HT-29 (cell line): ENCODE results near the gene RANBP1. TPM values are rescaled to one million over a fixed set of nuclear protein-coding genes. Genes with fewer than 3 reads are reported as not detected.

Source experiments
- DNase-seq: peaks from one replicate; pipeline ENCODE4 v3.0.0-alpha.2; 2015; ENCODE audit warnings: low spot score
- total RNA-seq: library from RNA; depleted of rRNA; stranded (reverse); fragments of >200 nt; shearing (Covaris generic); gene quantifications from 2 replicates; pipeline ENCODE4 v1.2.3, GENCODE V29; 2014

RANBP1 gene
- total RNA-seq, 1 experiment from 2014 or later: 978 TPM

GRCh38 chr22:20088263-20088648, 27.6 kb upstream of the RANBP1 start:
- no peak for DNase-seq

DNA sequence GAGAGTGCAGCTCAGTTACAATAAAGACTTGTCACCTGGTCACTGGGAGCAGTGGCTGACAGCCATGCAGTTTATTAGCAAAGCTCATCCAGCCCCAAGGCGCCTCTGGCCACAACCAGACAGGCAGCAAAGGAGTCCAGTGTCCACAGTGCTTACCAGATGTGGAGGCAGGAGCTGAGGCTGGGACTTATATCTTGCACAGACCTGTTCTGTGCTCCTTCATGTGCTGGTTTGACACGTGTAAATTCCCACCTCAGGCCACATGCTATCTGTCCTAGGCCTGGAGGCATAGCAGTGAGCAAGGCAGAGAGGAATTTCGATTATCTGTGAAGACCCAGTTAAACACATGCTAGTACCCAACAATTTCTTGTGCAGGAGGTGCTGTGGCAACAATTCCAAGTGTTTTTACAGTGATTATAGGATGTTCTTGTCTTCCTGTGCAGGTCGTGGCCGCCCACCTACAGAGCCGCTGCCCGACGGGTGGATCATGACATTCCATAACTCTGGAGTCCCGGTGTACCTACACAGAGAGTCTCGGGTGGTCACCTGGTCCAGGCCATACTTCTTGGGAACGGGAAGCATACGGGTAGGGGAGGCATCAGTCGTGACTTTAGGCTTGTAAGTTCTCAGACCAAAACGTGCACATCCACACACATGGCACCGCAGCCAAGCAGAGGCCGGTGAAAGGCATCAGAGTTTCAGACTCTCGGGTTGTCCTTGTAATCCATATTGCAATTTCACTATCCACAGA, 26.5 kb upstream of the RANBP1 start:
- no peak for DNase-seq

DNA sequence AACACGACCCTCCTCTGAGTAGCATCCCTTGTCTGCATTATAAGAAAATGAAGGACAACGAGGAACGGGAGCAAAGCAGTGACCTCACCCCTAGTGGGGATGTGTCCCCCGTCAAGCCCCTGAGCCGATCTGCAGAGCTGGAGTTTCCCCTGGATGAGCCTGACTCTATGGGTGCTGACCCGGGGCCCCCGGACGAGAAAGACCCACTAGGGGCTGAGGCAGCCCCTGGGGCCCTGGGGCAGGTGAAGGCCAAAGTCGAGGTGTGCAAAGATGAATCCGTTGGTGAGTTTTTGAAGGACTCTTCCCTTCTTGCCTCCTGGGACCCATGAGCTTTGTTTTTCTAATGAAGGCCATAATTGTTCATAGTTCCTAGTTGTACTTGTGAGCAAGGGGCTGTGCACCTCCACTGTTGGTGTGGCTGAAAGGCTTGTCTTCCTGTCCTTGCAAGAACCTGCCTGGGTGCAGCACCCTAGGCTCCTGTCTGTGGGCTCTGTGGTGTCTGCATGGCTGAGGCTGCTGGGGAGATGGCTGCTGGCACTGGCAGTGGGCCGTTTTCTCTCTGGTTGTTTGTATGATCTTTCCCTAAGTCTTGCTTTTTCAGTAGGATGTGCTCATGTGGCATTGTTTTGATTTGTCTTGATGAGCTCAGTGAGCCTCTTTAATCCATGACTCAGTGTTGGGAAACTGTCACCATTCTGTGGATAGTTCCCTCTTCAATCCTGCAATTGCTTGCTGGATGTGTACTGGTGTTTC, 25.8 kb upstream of the RANBP1 start:
- DNase-seq: no peak

- no peak for DNase-seq
Measured at GRCh38 chr22:20090730-20091240, 25.1 kb upstream of the RANBP1 start.

DNA sequence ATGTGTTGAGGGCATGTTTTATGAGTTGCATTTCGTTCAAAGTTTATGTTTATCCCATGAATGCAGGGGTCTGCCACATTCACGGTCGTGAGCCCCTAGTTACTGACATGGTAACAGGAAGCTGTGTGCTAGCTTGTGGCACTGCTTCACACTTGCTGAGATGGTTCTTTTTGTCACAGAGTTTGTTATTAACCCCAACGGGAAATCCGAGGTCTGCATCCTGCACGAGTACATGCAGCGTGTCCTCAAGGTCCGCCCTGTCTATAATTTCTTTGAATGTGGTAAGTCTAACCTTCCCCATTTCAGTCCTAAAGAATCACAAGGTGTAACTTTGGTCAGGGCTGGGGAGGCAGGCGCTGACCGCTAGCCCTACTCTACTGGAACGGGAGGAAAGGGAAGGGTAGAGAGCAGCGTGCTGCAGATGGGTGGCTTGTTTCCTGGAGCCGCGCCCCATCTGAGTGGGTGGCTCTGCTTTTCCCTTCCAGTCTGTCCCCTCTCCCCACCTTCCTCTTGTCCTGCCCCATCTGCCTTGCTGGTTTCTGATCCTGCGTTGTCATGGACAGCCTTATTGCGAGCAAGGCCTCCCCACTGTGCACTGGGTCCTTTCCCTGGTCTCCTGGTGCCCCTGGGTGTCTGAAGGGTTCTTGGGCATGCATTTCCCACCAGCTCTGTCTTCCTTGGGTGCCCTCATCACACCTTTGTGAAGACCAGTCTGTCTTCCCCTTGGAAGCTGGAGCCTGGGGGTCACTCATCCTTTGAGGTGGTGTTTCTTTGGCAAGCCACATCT, 24.0 kb upstream of the RANBP1 start:
- DNase-seq: no peak

DNA sequence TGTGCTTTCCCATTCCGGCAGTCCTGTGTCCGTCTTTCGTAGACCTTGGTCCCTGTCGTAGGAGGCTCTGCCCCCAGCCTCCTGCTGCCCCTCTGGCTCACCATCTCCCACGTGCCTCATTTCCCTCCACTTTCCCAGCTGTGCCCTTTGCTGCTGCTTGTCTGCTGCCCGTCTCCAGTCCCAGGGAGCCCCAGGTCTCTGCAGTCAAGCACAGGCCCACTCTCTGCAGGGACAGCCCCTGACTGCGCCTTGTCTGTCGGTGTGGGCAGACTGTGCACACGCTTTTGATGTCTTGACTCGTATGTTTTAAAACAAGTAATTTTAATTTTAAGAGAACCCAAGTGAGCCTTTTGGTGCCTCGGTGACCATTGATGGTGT, 23.4 kb upstream of the RANBP1 start:
- no peak for DNase-seq

GRCh38 chr22:20093418-20094196, 22.3 kb upstream of the RANBP1 start:
- no peak for DNase-seq

DNA sequence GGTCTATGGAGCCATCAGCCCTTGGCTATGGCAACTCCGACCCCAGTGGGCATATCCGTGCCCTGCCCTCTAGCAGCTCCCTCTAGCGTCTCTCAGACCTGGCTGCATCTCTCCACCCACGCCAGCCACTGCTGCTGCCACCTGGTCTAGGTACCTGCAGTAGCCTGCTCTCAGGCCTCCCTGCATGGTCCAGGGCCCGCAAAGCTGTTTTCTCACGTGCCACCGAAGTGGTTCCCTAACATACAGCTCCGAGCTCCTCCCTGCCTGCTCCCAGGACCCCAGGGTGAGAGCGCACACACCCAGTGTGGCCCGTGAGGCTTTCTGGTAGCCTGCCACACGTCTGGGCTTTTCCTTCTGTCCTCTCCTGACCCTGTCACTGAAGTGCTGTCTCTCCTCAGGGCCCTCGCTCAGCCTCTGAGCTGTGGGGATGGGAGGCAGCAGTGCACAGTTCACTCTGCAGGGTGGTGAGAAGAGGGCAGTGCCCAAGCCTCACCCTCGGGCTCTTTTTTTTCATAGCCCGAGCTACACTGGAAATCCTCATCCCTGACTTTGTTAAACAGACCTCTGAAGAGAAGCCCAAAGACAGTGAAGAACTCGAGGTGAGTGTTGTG, 21.6 kb upstream of the RANBP1 start:
- no peak for DNase-seq

- no peak for DNase-seq
Measured at GRCh38 chr22:20095521-20095920, 20.4 kb upstream of the RANBP1 start.

GRCh38 chr22:20096574-20097420, 19.1 kb upstream of the RANBP1 start:
- no peak for DNase-seq

DNA sequence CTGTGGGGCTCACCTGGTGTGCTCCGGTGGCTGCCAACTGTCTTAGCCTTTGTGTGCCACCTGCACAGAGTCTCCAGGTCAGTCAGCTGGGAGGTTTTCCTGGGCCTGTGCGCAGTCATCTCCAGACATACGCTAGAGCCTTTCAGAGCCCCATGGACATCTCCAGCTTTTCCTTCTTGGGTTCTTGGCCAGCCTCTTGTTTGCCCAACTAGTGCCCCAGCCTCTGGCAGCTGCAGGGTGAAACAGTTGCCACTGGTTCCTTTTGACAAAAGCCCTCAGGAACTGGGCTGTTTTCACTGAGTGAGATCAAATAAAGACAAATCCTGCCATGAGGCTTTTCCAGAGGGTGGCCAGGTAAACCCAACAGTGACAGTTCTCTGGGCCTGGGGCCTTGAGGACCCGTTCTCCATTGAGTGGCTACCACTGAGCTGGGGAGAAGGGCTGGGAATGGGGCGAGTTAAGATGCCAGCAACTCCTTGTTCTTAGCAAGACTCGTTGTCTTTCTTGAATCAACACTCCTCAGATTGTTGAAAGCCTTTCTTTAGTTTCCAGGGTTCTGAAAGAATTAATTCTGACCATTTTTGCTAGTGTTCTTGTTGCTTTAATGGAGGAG, 16.7 kb upstream of the RANBP1 start:
- DNase-seq: no peak

DNA sequence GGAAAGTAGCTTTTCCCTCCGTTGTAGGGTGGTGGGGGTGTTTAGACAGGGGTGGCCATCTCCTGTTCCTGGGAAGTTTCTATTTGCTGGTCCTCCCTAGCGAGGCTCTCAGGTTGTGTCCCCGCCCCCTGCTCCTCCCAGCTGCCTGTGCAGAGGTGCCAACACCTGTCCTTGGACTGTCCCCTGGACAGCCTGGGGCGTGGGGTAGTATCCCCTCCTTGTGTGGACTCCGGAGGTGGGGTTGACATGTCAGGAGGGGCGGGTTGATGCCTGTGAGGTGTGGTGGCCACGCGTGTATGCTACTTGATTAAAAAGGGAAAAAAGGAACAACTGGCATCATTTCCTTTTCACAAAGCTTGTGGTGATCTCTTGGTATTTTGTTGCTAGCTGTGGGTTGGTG, 14.3 kb upstream of the RANBP1 start:
- no peak for DNase-seq

DNA sequence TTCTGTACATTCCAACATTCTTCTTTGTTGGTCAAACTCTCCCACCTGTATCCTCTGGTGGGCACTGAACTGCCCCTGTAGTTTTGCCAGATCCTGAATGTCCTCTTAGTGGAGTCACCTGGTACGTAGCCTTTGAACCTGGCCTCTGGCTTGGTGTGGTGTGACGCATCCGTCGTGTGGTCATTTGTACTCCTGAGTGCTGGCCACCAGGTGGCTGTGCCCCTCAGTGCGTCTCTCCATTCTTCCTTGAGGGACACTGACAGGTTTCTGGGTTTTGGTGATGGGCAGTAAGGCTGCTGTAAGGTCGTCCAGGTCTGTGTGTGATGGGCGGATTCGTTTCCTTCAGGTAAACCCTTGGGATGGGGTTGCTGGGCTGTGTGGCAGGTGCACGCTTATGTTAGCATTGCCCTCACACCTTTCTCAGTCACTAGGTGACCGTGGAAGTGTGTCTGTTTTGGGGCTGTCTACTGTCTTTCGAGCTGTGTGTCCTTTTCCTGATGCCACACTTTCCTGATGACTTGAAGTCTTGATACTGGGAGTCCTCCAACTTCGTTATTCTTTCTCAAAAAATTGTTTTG, 13.6 kb upstream of the RANBP1 start:
- no peak for DNase-seq

DNA sequence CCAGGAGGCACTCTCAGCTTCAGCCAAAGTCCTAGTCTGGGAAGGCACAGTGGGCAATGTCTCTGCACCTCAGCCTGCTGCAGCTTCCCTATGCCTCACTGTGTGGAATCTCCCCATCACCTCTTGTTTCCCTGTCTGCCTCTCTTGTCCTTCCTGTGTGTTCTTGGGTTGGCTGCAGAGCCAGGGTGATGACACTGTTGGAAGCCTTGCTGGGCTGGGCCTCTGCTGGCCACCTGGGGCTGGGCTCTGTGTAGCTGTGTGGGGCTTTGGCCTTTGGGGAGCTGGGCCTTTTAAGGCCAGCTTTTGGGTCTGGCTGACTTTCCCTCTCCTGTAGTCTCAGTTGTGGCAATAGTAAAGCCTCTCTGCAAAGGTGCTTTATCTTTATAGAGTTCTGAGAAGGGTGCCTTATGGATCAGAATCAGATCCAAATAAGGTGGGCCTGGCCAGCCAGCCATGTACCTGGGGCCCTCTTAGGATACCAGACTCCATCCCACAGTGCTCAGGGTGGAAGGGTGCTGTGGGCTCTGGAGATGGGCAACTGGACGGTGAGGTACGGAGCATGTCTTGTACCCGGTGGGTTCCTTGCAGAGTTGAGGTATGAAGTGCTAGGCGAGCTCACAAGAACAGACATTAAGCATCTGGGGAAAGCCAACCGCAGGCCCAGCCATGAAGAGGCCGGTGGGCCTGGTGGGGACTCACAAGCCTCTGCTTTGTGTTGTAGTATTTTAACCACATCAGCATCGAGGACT, 10.3 kb upstream of the RANBP1 start:
- no peak for DNase-seq

GRCh38 chr22:20106205-20106848, 9.6 kb upstream of the RANBP1 start:
- no peak for DNase-seq

DNA sequence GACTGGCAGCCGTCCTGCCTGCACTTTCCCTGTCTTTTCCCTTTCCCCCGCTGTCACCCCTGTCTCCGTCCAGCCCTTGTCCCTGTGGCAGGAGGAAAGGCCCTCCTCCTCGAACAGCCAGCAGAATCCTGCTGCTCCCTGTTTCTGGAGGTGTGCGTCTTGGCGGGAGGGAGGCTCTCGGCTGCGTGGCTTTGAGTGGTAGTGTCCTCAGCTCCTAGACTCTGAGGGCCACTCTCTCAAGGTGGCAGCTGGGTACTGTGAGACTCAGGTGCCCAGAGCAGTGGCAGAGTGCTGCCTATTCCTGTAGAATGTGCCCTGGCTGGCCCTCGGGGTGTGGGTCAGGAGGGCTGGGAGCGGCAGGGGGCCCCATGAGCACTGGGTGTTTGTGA, 9.1 kb upstream of the RANBP1 start:
- DNase-seq: no peak

- DNase-seq: no peak
Measured at GRCh38 chr22:20107471-20107901, 8.4 kb upstream of the RANBP1 start.
